NCI-H2107 treated with DMSO at 0.1 percent for 48 hours (cell line): ENCODE data around the gene UBASH3A.

Source experiments
- DNase-seq: peaks from one replicate; lab custom pipeline; 2025; ENCODE audit not compliant: unreplicated experiment; lab: John Stamatoyannopoulos, UW

The UBASH3A gene

DNA sequence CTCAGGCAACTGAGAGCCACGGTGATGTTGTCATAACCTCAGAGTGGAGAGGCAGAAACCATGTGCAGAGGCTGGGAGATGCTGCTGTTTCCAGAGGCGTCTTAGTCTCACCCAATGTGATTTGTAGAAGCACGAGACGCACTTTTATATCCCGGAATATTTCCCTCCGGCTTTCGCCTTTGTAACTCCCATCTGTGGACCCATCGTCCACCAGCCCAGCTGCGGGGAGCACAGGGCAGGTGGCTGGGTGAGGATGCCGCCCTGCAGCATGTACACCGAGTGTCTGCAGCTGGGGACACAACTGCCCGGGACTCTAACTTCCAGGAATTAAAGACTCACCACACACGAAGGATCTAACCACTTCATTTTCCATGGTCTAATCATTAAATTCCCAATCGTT, 43.5 kb downstream of the UBASH3A start:
- DNase-seq = no peak

DNA sequence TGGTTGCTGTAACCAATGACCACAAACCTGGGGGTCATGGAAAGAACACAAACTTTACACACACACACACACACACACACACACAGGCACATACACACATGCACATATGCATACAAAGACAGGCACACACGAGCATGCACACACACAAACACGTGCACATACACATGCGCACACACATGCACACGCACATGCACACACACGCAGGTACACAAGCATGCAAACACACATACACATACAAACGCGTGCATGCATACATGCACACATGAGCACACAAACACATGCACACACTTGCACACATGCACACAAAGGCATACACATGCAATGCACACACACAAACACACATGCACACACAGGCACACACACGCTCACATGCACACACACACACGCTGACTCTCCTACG, 44.0 kb downstream of the UBASH3A start:
- no peak for DNase-seq

DNA sequence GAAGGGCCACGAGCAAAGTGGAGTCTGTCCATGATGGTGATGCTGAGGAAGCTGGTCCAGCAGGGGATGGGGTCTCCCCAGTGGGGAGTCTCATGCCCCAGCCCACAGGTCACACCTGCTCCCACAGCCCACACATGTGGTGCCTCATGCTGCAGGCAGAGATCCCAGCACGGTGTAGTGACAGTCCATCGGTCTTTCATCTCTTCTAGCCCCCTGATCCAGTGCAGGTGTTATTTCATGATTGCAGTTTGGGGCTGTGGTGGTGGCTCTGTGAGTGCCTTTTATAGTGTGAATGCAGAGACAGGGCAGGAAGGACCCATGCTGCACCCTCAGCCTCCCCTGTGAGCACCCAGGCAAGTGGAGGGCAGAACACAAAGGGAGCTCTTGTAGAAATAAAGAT, 45.0 kb downstream of the UBASH3A start:
- DNase-seq = no peak

- DNase-seq = no peak
Observed at GRCh38 chr21:42451941-42452340, 48.2 kb downstream of the UBASH3A start.

GRCh38 chr21:42452401-42453223, 48.9 kb downstream of the UBASH3A start:
- no peak for DNase-seq

DNA sequence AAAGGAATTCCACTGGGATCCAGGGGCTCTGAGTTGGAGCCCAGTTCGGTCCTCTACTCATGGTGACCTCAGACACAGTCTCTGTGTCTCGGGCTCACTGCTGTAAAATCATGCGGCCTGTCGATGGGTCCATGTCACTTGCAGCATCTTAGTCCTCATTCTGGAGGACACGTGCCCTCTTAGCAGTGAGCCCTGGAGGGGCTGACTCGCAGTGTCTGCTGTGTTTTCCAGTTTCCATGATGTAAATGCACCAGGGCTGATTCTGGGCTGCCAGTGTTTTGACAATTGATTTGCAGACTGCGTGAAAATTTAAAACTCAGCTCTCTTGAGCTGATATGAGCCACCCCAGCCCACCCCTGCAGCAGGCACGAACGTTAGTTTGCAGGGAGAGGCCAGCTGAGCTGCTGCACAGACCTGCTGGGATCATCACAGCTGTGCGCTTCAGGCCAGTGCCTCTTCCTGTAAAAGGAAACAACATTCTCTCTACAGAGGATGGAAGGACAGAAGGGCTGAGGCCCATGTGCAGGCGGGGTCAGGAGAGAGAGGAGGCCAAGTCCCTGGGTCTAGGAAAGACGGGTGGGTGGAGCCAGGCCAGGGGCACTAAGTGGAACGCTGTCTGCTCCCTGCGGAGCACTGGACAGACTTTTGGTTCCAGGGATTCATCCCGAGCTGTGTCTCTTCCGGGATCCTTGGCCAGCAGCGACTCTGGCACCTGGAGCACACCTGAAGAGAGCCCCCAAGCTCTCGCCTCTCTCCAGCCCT, 49.7 kb downstream of the UBASH3A start:
- DNase-seq = no peak

- DNase-seq = no peak
Observed at GRCh38 chr21:42453986-42454570, 50.4 kb downstream of the UBASH3A start.

DNA sequence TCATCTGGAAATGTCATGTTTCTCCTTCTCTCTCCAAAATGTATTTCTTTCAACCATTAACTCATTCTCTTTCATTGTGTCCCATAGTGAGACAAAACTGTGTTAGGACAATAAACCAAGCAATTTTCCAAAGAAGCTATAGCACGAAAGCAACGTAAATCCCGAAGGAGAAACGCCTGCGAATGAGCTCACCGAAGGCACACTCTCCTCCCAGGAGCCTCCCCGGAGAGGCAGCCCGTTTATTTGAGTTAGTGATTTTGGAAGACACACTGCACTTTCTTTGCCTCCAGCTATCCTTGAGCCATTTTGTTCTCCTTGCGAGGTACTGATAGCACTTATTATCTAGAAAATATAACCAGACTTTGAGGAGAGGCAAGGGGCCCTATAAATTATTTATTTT, 51.1 kb downstream of the UBASH3A start:
- DNase-seq = no peak

GRCh38 chr21:42455196-42455595, 51.5 kb downstream of the UBASH3A start:
- DNase-seq = peak; percentile 67

DNA sequence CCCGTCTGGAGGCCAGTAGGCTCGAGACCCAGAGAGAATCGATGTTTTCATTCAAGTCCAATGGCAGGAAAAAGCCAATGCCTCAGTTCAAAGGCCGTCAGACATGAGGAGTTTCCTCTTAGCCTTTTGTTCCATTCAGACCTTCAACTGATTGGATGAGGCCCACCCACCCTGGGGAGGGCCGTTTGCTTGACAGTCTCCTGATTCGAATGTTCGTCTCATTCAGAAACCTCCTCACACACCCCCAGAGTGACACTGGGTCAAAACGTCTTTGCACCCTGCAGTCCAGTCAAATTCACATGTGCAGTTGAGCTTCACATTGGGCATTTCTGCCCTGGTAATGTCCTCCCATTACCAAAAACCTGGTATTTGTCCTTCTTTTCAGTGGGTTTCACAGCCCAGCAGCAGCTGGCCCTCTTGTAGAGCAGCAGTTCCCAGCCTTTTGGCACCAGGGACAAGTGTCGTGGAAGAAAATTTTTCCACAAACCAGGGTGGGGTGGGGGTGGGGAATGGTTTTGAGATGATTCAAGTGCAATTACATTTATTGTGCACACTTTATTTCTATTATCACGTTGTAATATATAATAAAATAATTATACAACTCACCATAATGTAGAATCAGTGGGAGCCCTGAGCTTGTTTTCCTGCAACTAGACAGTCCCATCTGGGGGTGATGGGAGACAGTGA, 52.2 kb downstream of the UBASH3A start:
- no peak for DNase-seq

GRCh38 chr21:42456457-42456856, 52.8 kb downstream of the UBASH3A start:
- DNase-seq = no peak

DNA sequence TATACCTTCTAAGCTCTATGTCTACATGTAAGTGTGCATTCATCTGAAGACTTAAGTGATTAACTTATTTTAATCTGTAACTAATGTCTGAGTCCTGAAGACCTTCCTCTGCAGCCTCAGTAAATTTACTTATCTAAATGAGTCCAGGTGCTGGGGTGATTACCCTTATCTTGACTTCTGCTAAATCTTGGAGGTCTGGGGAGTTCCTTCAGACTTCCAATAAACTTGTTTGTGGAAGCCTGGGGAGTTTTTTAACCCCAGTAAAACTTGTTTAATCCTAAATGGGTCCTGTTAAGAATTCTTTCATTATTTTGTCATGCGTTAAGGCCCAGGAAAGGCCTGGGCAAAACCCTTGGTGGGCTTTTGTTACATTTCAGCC, 55.4 kb downstream of the UBASH3A start:
- no peak for DNase-seq

- no peak for DNase-seq
Observed at GRCh38 chr21:42459546-42460215, 56.0 kb downstream of the UBASH3A start.

- peak; percentile 99 for DNase-seq
Observed at GRCh38 chr21:42460391-42461184, 56.9 kb downstream of the UBASH3A start.

DNA sequence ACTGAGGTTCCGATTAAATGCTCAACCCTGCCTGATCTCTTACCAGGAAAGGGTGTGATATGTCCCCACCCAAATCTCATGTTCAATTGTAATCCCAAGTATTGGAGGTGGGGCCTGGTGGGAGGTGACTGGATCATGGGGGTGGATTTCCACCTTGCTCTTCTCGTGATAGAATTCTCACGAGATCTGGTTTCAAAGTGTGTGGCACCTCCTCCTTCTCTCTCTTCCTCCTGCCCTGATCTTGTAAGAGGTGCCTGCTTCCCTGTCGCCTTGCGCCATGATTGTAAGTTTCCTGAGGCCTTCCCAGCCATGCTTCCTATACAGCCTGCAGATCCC, 57.5 kb downstream of the UBASH3A start:
- peak; percentile 96 for DNase-seq

GRCh38 chr21:42461881-42462877, 58.5 kb downstream of the UBASH3A start:
- DNase-seq = peak; percentile 85

DNA sequence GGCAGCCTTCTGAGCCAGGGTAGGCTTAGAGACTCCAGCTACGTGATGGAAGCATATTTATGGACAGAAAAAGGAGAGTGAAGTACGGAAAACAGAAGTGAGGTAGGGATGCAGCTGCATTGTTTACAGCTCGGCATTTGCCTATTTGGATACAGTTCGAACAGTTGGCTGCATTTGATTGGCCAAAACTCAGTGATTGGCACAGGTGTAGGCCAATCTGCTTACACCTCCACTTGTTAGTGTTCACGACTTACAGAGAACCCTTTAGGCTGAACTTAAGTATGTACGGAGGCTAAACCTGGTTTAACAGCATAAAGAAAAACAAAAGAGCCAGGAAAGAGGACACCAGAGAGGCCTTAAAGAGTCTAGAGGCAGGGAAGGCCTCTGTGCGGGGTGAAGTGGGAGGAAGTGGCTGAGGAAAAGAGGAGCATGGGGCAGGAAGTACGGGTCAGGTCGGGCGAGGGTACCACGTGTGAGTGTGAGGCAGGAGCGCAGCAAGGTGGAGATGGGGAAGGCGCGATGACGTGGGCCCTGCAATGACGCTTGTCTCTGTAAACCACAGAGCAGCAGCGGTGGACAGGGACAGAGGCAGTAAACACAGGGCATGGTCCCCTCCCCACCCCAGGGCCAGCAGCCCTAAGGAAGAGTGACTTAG, 60.3 kb downstream of the UBASH3A start:
- no peak for DNase-seq

DNA sequence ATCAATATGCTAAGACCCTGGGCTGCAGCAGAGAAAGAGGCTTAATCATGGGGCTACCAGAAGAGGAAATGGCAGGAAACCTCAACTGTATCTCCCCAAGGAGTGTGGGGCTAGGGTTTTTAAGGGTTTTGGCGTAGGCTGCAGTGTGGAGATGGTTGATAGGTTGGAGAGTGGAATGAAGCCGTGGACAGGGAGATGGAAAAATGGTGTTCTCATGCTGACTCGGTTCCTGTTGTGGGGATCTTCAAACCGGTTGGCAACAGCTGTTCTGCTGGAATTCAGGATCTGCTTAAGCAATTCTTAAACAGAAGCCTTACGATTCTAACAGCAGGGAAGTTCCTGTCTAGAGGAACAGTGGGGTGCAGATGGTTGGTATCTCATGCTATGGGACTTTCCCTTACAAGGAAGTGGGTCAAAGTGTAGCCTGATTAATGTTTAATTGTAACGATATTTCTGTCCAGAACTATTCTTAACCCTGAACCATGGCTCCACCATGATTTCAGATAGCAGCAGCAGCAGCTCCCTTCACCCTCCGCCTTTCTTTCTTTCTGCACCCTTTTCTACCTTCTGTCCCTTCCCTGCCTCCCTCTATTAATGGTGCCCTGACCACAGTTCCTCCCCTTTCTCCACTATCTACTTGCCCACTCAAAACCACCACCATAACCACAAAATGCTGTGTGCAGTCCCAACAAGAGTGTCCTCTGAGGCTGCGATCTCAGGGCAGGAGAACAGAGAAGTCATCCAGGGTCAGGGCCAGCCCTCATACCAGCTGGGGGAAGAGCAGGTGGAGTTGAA, 61.5 kb downstream of the UBASH3A start:
- DNase-seq = no peak
